DOHH2 (cell line): ENCODE measurements around the gene KLHL14.

Source experiments
- EZH2phosphoT487 ChIP-seq: fragments of 200-600 bp; sonication (generic); IDR thresholded peaks from 2 replicates; pipeline ENCODE4 v1.6.1; 2017; ENCODE audit warnings: borderline replicate concordance, mild to moderate bottlenecking, antibody characterized with exemption, low read length, moderate library complexity, mixed read lengths
- TF ChIP-seq, protein P1 (sequence below): fragments of 200-600 bp; sonication (generic); IDR thresholded peaks from one replicate; pipeline ENCODE4 v1.5.1; 2014; ENCODE audit warnings: antibody characterized with exemption, mild to moderate bottlenecking, low read depth, low read length; ENCODE audit not compliant: poor library complexity, severe bottlenecking

DNA sequence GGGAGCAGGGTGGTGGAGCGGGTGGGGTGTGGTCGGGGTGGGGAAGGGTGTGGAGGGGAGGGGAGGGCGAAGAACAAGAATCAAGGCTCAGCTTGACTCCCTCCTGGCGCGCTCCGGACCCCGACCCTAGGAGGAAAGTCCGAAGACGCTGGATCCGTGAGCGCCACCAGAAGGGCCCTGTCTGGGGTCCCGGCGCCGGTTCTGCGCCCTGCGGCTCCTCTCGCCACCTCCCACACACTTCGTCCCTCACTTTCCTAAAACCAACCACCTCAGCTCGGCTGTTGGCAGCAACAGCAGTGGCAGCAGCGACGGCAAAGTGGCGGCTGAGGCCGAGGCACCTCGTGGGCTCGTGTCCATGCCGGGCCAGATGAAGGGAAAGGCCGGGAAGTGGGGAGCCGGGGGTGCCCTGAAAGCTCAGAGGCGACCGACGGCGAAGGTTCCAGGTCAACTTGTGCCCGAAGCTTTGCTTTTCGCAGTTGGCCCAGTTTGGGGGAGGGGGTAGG, 2.1 kb downstream of the KLHL14 start:
- TF ChIP-seq, protein P1, sequence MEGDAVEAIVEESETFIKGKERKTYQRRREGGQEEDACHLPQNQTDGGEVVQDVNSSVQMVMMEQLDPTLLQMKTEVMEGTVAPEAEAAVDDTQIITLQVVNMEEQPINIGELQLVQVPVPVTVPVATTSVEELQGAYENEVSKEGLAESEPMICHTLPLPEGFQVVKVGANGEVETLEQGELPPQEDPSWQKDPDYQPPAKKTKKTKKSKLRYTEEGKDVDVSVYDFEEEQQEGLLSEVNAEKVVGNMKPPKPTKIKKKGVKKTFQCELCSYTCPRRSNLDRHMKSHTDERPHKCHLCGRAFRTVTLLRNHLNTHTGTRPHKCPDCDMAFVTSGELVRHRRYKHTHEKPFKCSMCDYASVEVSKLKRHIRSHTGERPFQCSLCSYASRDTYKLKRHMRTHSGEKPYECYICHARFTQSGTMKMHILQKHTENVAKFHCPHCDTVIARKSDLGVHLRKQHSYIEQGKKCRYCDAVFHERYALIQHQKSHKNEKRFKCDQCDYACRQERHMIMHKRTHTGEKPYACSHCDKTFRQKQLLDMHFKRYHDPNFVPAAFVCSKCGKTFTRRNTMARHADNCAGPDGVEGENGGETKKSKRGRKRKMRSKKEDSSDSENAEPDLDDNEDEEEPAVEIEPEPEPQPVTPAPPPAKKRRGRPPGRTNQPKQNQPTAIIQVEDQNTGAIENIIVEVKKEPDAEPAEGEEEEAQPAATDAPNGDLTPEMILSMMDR = no peak
- TF ChIP-seq EZH2phosphoT487 = no peak
